Skin epidermis (tissue), 12 donors: Measurements from ENCODE around the gene RNF169.

Source experiments
- H3K27ac ChIP-seq, 21 experiments: fragments of 200-600 bp; sonication (generic) in 11 of 21; one replicate each; pipeline ENCODE4 v1.5.0; 2020; ENCODE audit warnings: mild to moderate bottlenecking in 3 of 21, inconsistent platforms in 2 of 21, moderate library complexity in 2 of 21
- H3K4me3 ChIP-seq, 7 experiments: fragments of 200-600 bp; sonication (generic) in 2 of 7; one replicate each; pipeline ENCODE4 v1.5.0; 2020; ENCODE audit warnings: inconsistent platforms in 2 of 7, mild to moderate bottlenecking in 2 of 7, moderate library complexity in 1 of 7

RNF169 gene

GRCh38 chr11:74748211-74749126, at the start of gene RNF169:
TSS of gene RNF169 (plus strand) at chr11:74748849. CDS start at chr11:74748881, 32 bp downstream.
- H3K27ac ChIP-seq: peak within 1 kb of the TSS; percentile 84 to 99 (median 97)
- peak within 1 kb of the TSS; percentile 50 to 84 (median 72) for H3K4me3 ChIP-seq

GRCh38 chr11:74699615-74700396, 48.8 kb upstream of the RNF169 start:
- no peak overlapping the region for H3K4me3 ChIP-seq
- H3K27ac ChIP-seq: peak overlapping the region in 6 of 21 experiments; percentile 3 to 63 (median 28)

GRCh38 chr11:74701351-74701750, 47.3 kb upstream of the RNF169 start:
- no peak overlapping the region for H3K27ac ChIP-seq

GRCh38 chr11:74702383-74703007, 46.2 kb upstream of the RNF169 start:
- Histone ChIP-seq H3K27ac (no peak overlapping the region), H3K4me3 (no peak overlapping the region)

More at GRCh38 chr11:74701351-74701750, 47.3 kb upstream of the RNF169 start:
- no peak overlapping the region for H3K4me3 ChIP-seq

- Histone ChIP-seq H3K27ac (no peak overlapping the region), H3K4me3 (no peak overlapping the region)
These were observed 45.4 kb upstream of the RNF169 start for GRCh38 chr11:74703211-74703610.

GRCh38 chr11:74707182-74707581, 41.5 kb upstream of the RNF169 start:
- H3K27ac ChIP-seq: no peak overlapping the region
- H3K4me3 ChIP-seq: no peak overlapping the region

GRCh38 chr11:74707602-74708510, 40.8 kb upstream of the RNF169 start:
- no peak overlapping the region for H3K4me3 ChIP-seq

GRCh38 chr11:74709175-74709574, 39.5 kb upstream of the RNF169 start:
- no peak overlapping the region for H3K27ac ChIP-seq
- H3K4me3 ChIP-seq: no peak overlapping the region

More at GRCh38 chr11:74707602-74708510, 40.8 kb upstream of the RNF169 start:
- no peak overlapping the region for H3K27ac ChIP-seq

GRCh38 chr11:74710281-74710938, 38.2 kb upstream of the RNF169 start:
- Histone ChIP-seq H3K4me3 (no peak overlapping the region), H3K27ac (peak overlapping the region in 1 of 21 experiments; percentile 6)

- H3K27ac ChIP-seq: no peak overlapping the region
- H3K4me3 ChIP-seq: no peak overlapping the region
These were observed 35.0 kb upstream of the RNF169 start for GRCh38 chr11:74713686-74714085.

- Histone ChIP-seq H3K4me3 (no peak overlapping the region), H3K27ac (no peak overlapping the region)
These were observed 33.7 kb upstream of the RNF169 start for GRCh38 chr11:74714904-74715303.

- no peak overlapping the region for H3K4me3 ChIP-seq
- H3K27ac ChIP-seq: peak overlapping the region in 6 of 21 experiments; percentile 38 to 73 (median 50)
These were observed 31.3 kb upstream of the RNF169 start for GRCh38 chr11:74717221-74717969.

- H3K4me3 ChIP-seq: no peak overlapping the region
- H3K27ac ChIP-seq: no peak overlapping the region
These were observed 29.6 kb upstream of the RNF169 start for GRCh38 chr11:74719011-74719410.

- peak overlapping the region in 1 of 21 experiments; percentile 69 for H3K27ac ChIP-seq
These were observed 27.8 kb upstream of the RNF169 start for GRCh38 chr11:74720596-74721478.

GRCh38 chr11:74721479-74721835, 27.2 kb upstream of the RNF169 start:
- no peak overlapping the region for H3K4me3 ChIP-seq
- H3K27ac ChIP-seq: peak overlapping the region in 1 of 21 experiments; percentile 69

More at GRCh38 chr11:74720596-74721478, 27.8 kb upstream of the RNF169 start:
- no peak overlapping the region for H3K4me3 ChIP-seq

- H3K27ac ChIP-seq: no peak overlapping the region
These were observed 25.1 kb upstream of the RNF169 start for GRCh38 chr11:74723511-74723910.

GRCh38 chr11:74725701-74726100, 22.9 kb upstream of the RNF169 start:
- Histone ChIP-seq H3K27ac (no peak overlapping the region), H3K4me3 (no peak overlapping the region)

More at GRCh38 chr11:74723511-74723910, 25.1 kb upstream of the RNF169 start:
- no peak overlapping the region for H3K4me3 ChIP-seq
